Smooth muscle cell (in vitro differentiated cells): ENCODE measurements around the gene IMMT. TPM values are rescaled to one million over a fixed set of nuclear protein-coding genes. Genes with fewer than 3 reads are reported as not detected.

ENCODE experiments used
- DNase-seq: peaks from one replicate; lab custom pipeline; 2025; ENCODE audit not compliant: unreplicated experiment; lab: John Stamatoyannopoulos, UW
- H2AFZ ChIP-seq: fragments of 200-600 bp; sonication (generic); 2 replicates; pipeline ENCODE4 v1.6.0; 2016; ENCODE audit warnings: antibody characterized with exemption, low read depth, mild to moderate bottlenecking
- H3F3A ChIP-seq: fragments of 200-600 bp; sonication (generic); 2 replicates; pipeline ENCODE4 v1.6.0; 2017; ENCODE audit warnings: antibody characterized with exemption, low read depth
- H3K27ac ChIP-seq: fragments of 200-600 bp; sonication (generic); 2 replicates; pipeline ENCODE4 v1.5.1; 2016; ENCODE audit warnings: low read depth, mild to moderate bottlenecking
- H3K27me3 ChIP-seq: fragments of 200-600 bp; sonication (generic); 2 replicates; pipeline ENCODE4 v1.6.1; 2016; ENCODE audit warnings: low read depth, mild to moderate bottlenecking
- H3K36me3 ChIP-seq: fragments of 200-600 bp; sonication (generic); 2 replicates; pipeline ENCODE4 v1.5.1; 2016; ENCODE audit warnings: low read depth
- H3K4me1 ChIP-seq: fragments of 200-600 bp; sonication (generic); 2 replicates; pipeline ENCODE4 v1.5.1; 2016; ENCODE audit warnings: low read depth
- H3K4me2 ChIP-seq: fragments of 200-600 bp; sonication (generic); 2 replicates; pipeline ENCODE4 v1.6.0; 2016; ENCODE audit warnings: mild to moderate bottlenecking
- H3K4me3 ChIP-seq: fragments of 200-600 bp; sonication (generic); 2 replicates; pipeline ENCODE4 v1.5.1; 2016; ENCODE audit warnings: mild to moderate bottlenecking
- H3K79me2 ChIP-seq: fragments of 200-600 bp; sonication (generic); 2 replicates; pipeline ENCODE4 v1.6.0; 2016; ENCODE audit warnings: low read depth, mild to moderate bottlenecking
- H3K9ac ChIP-seq: fragments of 200-600 bp; sonication (generic); 2 replicates; pipeline ENCODE4 v1.6.0; 2016; ENCODE audit warnings: low read depth
- H3K9me3 ChIP-seq: fragments of 200-600 bp; sonication (generic); replicated peaks from 2 replicates; pipeline ENCODE4 v1.5.1; 2016; ENCODE audit warnings: low read depth
- H4K20me1 ChIP-seq: fragments of 200-600 bp; sonication (generic); 2 replicates; pipeline ENCODE4 v1.6.0; 2016; ENCODE audit warnings: low read depth
- WGBS: methylation state at CpG from one replicate; pipeline ENCODE4 v1.1.7; 2016; ENCODE audit warnings: low lambda C conversion rate; 5-methylcytosine and 5-hydroxymethylcytosine counted together
- polyA plus RNA-seq: library from polyadenylated mRNA; unstranded; fragments of >200 nt; fragmentation: Nextera tagmentation; extraction: Ambion mirVana; gene quantifications from 2 replicates; pipeline ENCODE4 v1.2.1, GENCODE V29; 2016
- total RNA-seq: library from RNA; depleted of rRNA; stranded (reverse); fragments of >200 nt; gene quantifications from 2 replicates; pipeline ENCODE4 v1.2.3, GENCODE V29; 2014
- TF ChIP-seq, protein P1 (sequence below): fragments of 200-600 bp; sonication (generic); IDR thresholded peaks from 2 replicates; pipeline ENCODE4 v1.5.1; 2017; ENCODE audit warnings: borderline replicate concordance, mild to moderate bottlenecking, antibody characterized with exemption; ENCODE audit not compliant: insufficient read depth, poor library complexity, severe bottlenecking

Gene IMMT
- total and polyA plus RNA-seq, 2 experiments from 2014 or later: 71.1 to 74.5 TPM

DNA sequence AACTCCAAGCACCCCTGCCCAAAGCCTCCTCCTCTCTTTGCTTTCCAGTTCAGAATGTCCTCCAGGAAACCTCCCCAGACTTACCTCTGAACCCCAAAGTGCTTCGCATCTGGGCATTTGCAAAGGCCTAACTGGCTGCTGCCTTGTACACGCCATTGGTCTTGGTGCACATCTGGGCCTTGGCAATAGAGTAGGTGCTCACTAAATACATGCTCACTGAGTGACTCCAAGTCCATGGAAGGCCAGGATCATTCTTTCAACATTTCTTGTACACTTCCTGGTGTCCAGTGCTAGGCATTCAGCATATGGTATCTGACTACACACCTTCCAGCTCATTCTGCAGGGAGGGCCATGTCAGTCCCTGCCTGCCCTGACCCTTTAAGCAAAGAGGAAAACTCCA lies 32.4 kb upstream of the IMMT start:
- Histone ChIP-seq H3K27ac (no peak overlapping the region), H3K79me2 (no peaks in the 10 kb centered on the region), H3K36me3 (no peaks in the 10 kb centered on the region), H3K4me1 (no peaks in the 10 kb centered on the region), H3K27me3 (no peaks in the 10 kb centered on the region), H2AFZ (no peak overlapping the region), H3K9me3 (no peaks in the 10 kb centered on the region), H3K9ac (no peak overlapping the region), H3K4me2 (no peak overlapping the region), H4K20me1 (no peaks in the 10 kb centered on the region), H3K4me3 (no peak overlapping the region), H3F3A (no peaks in the 10 kb centered on the region)
- TF ChIP-seq, protein P1, sequence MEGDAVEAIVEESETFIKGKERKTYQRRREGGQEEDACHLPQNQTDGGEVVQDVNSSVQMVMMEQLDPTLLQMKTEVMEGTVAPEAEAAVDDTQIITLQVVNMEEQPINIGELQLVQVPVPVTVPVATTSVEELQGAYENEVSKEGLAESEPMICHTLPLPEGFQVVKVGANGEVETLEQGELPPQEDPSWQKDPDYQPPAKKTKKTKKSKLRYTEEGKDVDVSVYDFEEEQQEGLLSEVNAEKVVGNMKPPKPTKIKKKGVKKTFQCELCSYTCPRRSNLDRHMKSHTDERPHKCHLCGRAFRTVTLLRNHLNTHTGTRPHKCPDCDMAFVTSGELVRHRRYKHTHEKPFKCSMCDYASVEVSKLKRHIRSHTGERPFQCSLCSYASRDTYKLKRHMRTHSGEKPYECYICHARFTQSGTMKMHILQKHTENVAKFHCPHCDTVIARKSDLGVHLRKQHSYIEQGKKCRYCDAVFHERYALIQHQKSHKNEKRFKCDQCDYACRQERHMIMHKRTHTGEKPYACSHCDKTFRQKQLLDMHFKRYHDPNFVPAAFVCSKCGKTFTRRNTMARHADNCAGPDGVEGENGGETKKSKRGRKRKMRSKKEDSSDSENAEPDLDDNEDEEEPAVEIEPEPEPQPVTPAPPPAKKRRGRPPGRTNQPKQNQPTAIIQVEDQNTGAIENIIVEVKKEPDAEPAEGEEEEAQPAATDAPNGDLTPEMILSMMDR: no peak
- WGBS: 87% methylated on average over 2 of the region's 2 CpGs
- no peak for DNase-seq

DNA sequence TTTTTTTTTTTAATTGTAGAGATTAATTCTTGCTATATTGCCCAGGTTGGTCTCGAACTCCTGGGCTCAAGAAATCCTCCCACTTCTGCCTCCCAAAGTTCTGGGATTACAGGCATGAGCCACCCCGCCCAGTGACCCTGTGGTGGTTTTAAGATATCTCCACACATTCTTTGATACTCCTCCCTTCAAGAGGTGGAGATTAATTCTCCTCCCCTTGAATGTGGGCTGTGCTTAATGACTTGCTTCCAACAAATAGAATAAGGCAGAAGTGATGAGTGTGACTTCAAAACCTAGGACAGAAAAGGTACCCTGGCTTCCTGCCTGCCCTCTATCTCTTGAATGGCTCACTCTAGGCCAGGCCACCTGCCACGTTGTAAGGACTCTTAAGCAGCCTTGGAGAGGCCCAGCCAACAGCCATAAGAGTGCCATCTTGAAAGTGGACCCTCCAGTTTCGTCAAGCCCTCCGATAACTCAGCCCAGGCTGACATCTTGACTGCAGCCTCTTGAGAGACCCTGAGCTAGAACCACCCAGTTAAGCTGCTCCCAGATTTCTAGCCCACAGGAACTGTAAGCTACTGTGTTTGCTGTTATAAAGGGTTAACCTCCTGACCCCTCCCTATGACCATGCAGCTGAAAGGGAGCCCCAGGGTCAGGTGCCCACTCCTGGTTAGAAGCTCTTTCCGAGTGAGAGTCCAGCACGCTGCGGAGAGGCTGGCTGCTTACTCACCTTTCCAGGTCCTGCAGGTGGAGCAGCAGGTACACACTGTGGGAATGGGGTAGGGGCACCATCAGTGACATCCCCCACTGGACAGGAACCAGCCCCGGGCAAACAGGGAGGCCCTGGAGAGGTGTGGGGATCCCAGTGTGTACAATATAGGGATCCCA lies 31.6 kb upstream of the IMMT start:
- Histone ChIP-seq H3K4me3 (no peak overlapping the region), H3K27me3 (no peaks in the 10 kb centered on the region), H3K4me1 (no peaks in the 10 kb centered on the region), H2AFZ (no peak overlapping the region), H3K4me2 (no peak overlapping the region), H3K9ac (no peak overlapping the region), H3K79me2 (no peaks in the 10 kb centered on the region), H3K36me3 (no peaks in the 10 kb centered on the region), H3K9me3 (no peaks in the 10 kb centered on the region), H4K20me1 (no peaks in the 10 kb centered on the region), H3F3A (no peaks in the 10 kb centered on the region), H3K27ac (no peak overlapping the region)
- TF ChIP-seq, protein P1: no peak
- no peak for DNase-seq
- 91% methylated on average over 9 of the region's 9 CpGs for WGBS

DNA sequence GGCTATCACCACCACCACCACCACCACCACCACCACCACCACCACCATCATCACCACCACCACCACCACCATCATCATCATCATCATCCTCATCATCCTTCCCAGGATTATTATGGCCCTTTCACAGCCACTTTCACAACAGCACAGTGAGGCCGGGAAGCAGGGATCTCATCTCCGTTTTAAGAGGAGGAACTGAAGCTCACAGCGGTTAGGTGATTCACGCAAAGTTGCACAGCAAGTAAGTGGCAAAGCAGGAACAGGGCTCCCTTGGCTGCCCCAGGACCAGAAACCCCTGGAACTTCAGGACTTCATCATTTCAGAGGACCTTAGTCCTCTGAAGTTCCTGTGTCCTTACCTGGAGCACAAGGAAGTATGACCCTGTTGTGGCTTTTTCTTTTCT lies 30.8 kb upstream of the IMMT start:
- no peaks in the 10 kb centered on the region for H3K79me2 ChIP-seq
- no peak overlapping the region for H3K27ac ChIP-seq
- 93% methylated on average over 4 of the region's 4 CpGs for WGBS
- no peaks in the 10 kb centered on the region for H3K9me3 ChIP-seq
- H3K27me3 ChIP-seq: no peaks in the 10 kb centered on the region
- H3K4me1 ChIP-seq: no peaks in the 10 kb centered on the region
- H3K4me2 ChIP-seq: no peak overlapping the region
- H4K20me1 ChIP-seq: no peaks in the 10 kb centered on the region
- H3K9ac ChIP-seq: no peak overlapping the region
- H3K36me3 ChIP-seq: no peaks in the 10 kb centered on the region
- H3K4me3 ChIP-seq: no peak overlapping the region
- TF ChIP-seq, protein P1: no peak
- no peak for DNase-seq
- no peak overlapping the region for H2AFZ ChIP-seq
- H3F3A ChIP-seq: no peaks in the 10 kb centered on the region

DNA sequence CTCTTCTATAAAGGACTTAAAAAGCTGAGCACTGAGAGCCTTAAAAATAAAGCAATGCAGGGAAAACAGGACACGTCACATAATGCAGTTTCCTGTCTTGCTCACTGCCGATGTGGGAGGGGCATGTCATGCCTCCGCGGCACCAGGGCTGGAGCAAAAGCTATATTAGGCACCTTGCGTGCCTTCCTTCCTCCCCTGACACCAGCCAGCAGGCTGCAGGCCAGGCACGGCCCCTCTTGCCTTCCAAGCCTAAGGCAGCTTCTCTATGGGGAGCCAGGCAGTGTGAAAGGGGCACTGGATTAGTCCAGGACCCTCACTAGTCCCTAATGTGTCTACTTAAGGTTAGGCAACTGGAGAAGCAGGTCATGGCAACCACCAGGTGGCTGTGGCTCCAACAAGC lies 30.3 kb upstream of the IMMT start:
- Histone ChIP-seq H4K20me1 (no peaks in the 10 kb centered on the region), H3K27me3 (no peaks in the 10 kb centered on the region), H2AFZ (no peak overlapping the region)

More for the DNA sequence above, 30.3 kb upstream of the IMMT start:
- no peaks in the 10 kb centered on the region for H3K9me3 ChIP-seq
- H3K4me3 ChIP-seq: no peak overlapping the region
- H3F3A ChIP-seq: no peaks in the 10 kb centered on the region
- TF ChIP-seq, protein P1: no peak
- WGBS: 83% methylated on average over 6 of the region's 6 CpGs
- no peaks in the 10 kb centered on the region for H3K79me2 ChIP-seq
- no peaks in the 10 kb centered on the region for H3K36me3 ChIP-seq
- H3K4me2 ChIP-seq: no peak overlapping the region
- H3K9ac ChIP-seq: no peak overlapping the region
- DNase-seq: no peak
- H3K4me1 ChIP-seq: no peaks in the 10 kb centered on the region
- no peak overlapping the region for H3K27ac ChIP-seq
